HG03378 (cell line): Measurements from ENCODE around the gene DLEC1.
"Not testable (repeated sequence)": the region's sequence is repeated elsewhere in the genome, so short reads cannot be mapped to it uniquely, and the experiment has no call there.

Source experiments
- ATAC-seq: cut with Tn5 transposase; IDR thresholded peaks from one replicate; pipeline ENCODE4 v1.9.1; 2021; ENCODE audit warnings: mild to moderate bottlenecking, moderate library complexity; ENCODE audit not compliant: unreplicated experiment

DLEC1 gene

GRCh38 chr3:38036906-38037305, 2.1 kb upstream of the DLEC1 start:
- ATAC-seq, result no peak

DNA sequence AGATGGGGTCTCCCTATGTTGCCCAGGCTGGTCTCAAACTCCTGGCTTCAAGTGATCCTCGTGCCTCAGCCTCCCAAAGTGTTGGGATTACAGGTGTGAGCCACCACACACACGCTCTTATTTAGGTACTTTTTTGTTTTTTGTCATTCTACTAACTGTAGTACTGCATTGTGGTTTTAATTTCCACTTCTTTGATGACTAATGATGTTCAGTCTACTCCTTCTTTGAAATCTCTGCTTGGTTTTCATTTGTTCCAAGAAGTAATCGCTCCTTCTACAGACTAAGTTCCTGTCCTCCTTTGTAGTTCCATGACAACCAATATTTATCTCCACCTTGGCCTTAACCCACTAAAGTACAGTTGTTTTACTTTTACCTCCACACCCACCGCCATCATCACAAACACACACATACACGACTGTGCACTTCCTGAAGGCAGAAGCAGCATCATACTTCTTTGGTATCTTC, 529 bp upstream of the DLEC1 start:
- no peak for ATAC-seq

- peak; percentile 59 for ATAC-seq
Measured at GRCh38 chr3:38039899-38040261, 872 bp downstream of the DLEC1 start.

GRCh38 chr3:38040401-38040800, 1.4 kb downstream of the DLEC1 start:
- ATAC-seq, result no peak

DNA sequence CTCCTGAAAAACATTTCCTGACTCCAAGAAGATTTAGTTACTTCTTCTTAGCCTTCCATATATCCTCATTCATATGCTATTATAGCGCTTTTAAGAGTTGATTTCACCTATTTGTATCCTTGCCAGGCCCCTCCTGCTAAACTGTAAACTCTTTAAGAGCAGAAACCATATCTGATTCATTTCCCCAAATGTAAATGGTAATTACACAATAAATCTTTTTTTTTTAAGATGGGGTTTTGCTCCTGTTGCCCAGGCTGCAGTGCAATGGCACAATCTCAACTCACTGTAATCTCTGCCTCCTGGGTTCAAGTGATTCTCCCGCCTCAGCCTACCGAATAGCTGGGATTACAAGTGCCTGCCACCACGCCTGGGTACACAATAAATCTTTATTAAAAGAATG, 4.5 kb downstream of the DLEC1 start:
- no peak for ATAC-seq

- ATAC-seq, result no peak
Measured at GRCh38 chr3:38046027-38046426, 7.0 kb downstream of the DLEC1 start.

- no peak for ATAC-seq
Measured at GRCh38 chr3:38046821-38047220, 7.8 kb downstream of the DLEC1 start.

DNA sequence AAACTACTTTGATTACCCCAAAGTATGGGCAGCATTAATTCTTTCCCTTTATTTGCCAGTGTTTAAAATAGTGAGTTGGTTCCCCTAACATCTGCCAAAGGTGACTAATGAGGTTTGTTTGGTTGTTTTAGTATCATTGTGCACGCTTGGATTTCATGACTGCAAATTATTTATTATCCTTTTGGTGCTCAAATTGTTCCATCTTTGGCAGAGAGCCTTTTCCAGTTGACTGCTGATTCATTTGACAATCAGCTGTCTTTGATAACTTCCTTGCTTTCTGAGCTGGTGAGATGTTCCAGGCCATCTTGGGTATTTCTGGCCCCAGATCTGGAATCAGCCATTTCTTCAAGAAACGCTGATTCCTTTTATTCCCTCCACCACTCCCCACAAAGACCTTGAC, 8.9 kb downstream of the DLEC1 start:
- no peak for ATAC-seq

DNA sequence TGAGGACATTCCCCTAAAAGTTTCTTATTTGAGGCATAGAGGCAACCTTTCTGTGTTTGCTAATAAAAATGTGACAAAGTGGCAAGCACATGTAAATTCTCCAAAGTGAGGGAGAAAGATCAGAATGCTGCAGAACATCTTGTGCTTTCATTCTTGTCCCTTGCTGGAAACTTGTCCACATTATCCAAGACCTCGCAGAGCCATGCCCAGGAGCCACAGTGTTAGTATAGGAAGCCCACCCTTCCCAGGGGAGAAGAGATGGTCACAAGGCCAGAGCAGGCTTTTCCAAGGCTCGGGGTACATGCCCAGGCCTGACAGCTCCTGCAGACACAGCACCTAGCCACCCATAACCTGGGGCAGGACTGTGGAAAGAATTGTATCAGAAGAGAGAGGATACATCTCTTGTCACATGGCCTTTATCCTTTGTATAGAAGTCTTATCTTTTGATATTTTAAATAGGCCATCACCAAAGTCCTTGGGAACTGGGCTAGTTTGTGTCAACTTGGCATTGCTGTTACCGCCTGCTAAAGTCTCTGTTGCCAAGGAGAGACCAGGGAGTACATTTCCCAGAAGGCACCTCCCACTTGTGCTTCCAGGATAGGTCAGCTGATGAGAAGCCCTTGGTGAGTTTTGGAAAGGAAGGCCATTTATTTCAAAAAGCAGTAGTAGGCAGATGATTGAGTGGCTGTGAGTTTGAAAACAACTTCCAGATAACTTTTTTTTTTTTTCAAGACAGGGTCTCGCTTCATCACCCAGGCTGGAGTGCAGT, 10.5 kb downstream of the DLEC1 start:
- no peak for ATAC-seq

GRCh38 chr3:38051131-38051530, 12.1 kb downstream of the DLEC1 start:
- ATAC-seq, result no peak

GRCh38 chr3:38053286-38053685, 14.3 kb downstream of the DLEC1 start:
- ATAC-seq, result not testable (repeated sequence)

- not testable (repeated sequence) for ATAC-seq
Measured at GRCh38 chr3:38053813-38054498, 14.9 kb downstream of the DLEC1 start.

- ATAC-seq, result no peak
Measured at GRCh38 chr3:38054499-38055001, 15.5 kb downstream of the DLEC1 start.

DNA sequence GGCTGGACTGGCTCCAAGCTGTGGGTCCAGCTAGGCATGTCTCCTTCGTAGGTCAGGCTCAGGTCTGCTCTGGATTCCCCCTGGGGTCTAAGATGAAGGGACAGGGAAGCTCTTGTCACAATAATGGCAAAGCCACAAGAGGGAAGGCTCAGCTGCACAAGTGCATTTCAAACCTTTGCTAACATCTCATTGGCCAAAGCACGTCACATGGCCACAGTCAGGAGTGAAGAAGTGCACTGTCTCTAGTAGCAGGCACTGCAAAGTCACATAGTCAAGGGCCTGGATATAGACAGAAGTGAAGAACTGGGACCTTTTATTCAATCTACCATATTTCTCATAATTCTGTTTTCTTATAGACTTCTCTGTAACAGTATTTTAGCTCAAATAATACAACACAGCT, 20.1 kb downstream of the DLEC1 start:
- no peak for ATAC-seq

DNA sequence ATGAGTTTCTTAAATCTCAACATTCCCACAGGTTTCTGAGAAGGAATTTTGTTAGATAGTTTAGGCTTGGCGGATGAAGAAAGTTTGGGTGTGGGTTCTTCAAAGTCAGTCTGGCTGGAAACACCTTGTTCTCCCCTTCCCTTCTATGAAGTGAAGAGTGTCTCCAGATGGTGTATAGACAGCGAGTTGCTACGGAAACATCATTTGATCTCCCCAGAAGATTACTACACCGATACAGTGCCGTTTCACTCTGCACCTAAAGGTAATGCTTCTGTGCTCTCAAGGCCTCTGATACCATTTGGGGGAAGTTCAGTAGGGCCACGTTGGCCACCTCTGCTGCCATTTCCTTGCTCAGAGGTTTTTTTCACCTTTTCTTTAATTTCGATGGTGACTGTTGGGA, 20.6 kb downstream of the DLEC1 start:
- no peak for ATAC-seq

DNA sequence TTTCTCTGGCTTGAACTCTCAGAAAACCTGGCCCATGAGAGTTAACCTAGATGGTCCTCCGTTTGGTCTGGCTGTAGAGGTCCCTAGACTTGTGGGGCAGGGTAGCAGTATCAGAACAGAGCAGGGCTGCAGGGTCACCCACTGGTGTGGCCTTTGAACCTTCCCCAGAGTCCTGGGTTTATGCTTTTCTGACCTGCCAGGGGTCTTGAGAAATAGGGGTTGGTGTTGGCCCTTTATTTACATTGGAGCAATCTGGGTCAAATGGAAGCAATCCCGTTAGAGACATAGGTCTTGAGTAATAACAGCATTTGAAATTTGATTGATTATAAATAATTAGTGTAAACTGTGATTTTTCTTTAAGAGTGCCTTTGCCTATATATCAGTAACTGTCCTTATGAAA, 23.8 kb downstream of the DLEC1 start:
- no peak for ATAC-seq

GRCh38 chr3:38064453-38064852, 25.4 kb downstream of the DLEC1 start:
- ATAC-seq, result not testable (repeated sequence)

DNA sequence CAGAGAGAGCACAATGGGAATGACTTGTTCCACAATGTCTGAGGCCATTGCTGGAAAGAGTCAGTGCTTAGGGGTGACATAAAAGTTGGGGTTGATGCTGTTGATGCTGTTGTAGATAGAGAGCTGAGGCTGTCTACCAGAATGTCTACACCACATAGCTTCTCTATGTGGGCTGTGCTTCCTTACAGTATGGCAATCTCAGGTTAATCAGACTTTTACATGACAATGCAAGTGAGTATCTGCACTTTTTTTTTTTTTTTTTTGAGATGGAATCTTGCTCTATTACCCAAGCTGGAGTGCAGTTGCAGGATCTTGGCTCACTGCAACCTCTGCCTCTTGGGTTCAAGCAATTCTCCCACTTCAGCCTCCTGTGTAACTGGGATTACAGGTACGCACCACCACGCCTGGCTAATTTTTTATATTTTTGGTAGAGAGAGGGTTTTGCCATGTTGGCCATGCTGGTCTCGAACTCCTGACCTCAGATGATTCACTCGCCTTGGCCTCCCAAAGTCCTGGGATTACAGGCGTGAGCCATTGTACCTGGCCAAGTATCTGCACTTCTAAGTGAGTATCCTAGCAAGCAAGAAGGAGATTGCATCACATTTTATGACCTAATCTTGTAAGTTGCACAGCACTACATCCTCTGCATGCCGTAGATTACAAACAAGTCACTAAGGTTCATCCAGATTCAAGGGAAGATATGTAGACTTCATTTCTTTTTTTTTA, 28.7 kb downstream of the DLEC1 start:
- no peak for ATAC-seq

- no peak for ATAC-seq
Measured at GRCh38 chr3:38070013-38070412, 31.0 kb downstream of the DLEC1 start.

DNA sequence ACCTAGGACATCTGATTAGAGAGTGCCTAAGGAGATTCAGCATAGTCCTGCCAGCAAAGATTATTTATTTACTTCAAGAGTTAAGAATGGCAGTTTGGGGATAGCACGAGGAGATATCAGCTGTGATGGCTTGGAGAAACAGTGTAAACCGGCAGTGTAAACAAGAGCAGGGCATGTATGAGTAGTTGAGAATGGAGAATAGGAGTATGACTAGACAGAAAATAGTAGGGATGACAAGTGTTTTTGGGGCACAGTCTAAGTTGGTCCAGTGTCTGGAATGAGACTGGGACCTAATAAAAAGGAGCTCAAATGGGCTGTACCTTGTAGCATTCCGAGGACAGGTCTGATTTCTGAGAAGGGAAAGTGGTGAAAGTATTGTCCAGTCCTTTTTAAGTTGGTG, 38.1 kb downstream of the DLEC1 start:
- not testable (repeated sequence) for ATAC-seq

GRCh38 chr3:38082296-38082695, 43.3 kb downstream of the DLEC1 start:
- ATAC-seq, result not testable (repeated sequence)

GRCh38 chr3:38083254-38083653, 44.2 kb downstream of the DLEC1 start:
- not testable (repeated sequence) for ATAC-seq
